Fibroblast of mammary gland (primary cell): Measurements from ENCODE around the gene LMOD3.
A peak's percentile ranks its signal among the peaks of the same experiment; 100 is the strongest.

Experiments used
- DNase-seq: peaks from one replicate; pipeline ENCODE4 v3.0.0-alpha.2; 2010; ENCODE audit warnings: low read depth
- H3K4me3 ChIP-seq: 2 replicates; pipeline ENCODE4 v1.5.1; 2011; ENCODE audit warnings: low read depth, mild to moderate bottlenecking, low read length, moderate library complexity; ENCODE audit not compliant: control insufficient read depth
- CTCF ChIP-seq: conservative IDR thresholded peaks from 2 replicates; pipeline ENCODE4 v1.5.1; 2011; ENCODE audit warnings: low read depth, low read length, inconsistent platforms; ENCODE audit not compliant: control insufficient read depth, insufficient read depth

Gene LMOD3

GRCh38 chr3:69129531-69129930 lies 7.1 kb upstream of the LMOD3 start:
- H3K4me3 ChIP-seq: no peak overlapping the region
- peak; percentile 77 for DNase-seq
- TF ChIP-seq CTCF: no peak

- DNase-seq: no peak
- no peak for TF ChIP-seq CTCF
Observed at GRCh38 chr3:69128509-69128908, 6.1 kb upstream of the LMOD3 start.

GRCh38 chr3:69126999-69127398 lies 4.6 kb upstream of the LMOD3 start:
- TF ChIP-seq CTCF: no peak
- DNase-seq: no peak
- H3K4me3 ChIP-seq: no peak overlapping the region

More at GRCh38 chr3:69128509-69128908, 6.1 kb upstream of the LMOD3 start:
- no peak overlapping the region for H3K4me3 ChIP-seq

GRCh38 chr3:69126216-69126615 lies 3.8 kb upstream of the LMOD3 start:
- no peak for TF ChIP-seq CTCF
- DNase-seq: no peak
- no peak overlapping the region for H3K4me3 ChIP-seq

GRCh38 chr3:69121950-69122349 lies 445 bp downstream of the LMOD3 start:
- TF ChIP-seq CTCF: no peak
- DNase-seq: no peak
- no peak overlapping the region for H3K4me3 ChIP-seq

- TF ChIP-seq CTCF: no peak
- DNase-seq: no peak
- no peak overlapping the region for H3K4me3 ChIP-seq
Observed at GRCh38 chr3:69121513-69121912, 882 bp downstream of the LMOD3 start.

GRCh38 chr3:69120879-69121464 lies 1.4 kb downstream of the LMOD3 start:
- H3K4me3 ChIP-seq: no peak overlapping the region
- TF ChIP-seq CTCF: peak; percentile 99
- peak; percentile 81 for DNase-seq
